ENCODE data around the gene TAS2R5.

DNA sequence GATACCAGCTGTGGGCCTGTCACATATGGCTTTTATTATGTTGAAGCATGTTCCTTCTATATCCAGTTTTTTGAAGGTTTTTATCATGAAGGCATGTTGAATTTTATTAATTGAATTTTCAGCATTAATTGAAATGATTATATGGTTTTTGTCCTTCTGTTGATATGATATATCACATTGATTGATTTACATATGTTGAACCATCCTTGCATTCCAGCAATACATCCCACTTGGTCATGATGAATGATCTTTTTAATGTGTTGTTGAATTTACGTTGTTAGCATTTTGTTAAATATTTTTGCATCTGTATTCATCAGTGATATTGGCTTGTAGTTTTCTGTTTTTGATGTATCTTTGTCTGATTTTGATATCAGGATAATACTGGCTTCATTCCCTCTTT lies 30.1 kb downstream of the TAS2R5 start:
- TF ChIP-seq CTCF (IDR thresholded peaks at IDR 0.05) = no peak
- no peak for TF ChIP-seq POLR2A (IDR thresholded peaks at IDR 0.05)
